AG08395 (cell line): ENCODE measurements around the gene VAC14.

Experiments
- DNase-seq: peaks from one replicate; pipeline ENCODE4 v3.0.0; 2012; ENCODE audit warnings: mixed read lengths, low spot score

VAC14 gene

DNA sequence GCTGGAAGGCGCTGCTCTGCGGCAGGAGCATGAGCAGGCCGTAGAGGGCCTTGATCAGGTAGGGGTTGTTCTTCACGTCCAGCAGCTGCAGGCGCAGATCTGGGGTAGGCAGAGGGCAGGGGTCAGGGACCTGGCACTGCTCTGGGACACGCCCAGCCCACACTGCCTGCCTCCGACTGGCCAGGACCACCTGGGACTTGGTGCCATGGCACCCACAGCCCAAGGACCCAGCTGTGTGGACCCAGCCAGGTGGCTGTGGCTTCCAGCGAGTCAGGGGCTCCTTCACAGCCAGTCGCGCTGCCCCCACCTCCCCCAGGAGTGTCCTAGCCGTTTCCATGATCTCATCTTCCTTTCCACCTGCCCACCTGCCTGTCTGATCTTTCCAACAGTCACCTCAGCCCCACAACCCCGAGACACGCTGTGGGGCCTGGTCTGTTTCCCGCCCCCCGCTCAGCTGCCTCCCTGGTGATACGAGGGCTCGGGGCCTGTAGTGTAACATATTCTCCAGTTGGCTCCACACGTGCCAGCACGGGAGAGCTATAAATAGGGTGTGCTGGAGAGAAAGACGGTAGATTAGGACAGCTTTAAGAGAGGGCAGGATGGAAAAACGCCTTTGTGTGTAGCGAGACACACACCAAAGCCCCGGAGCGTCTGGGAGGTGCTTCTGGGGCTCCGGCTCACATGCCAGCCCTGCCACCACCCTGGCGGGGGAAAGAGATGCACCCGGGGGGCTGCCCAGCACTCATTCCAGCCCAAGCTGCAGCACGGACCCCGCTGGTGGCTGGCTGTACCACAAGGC is 107.9 kb downstream of the VAC14 start:
- peak; percentile 34 for DNase-seq

DNA sequence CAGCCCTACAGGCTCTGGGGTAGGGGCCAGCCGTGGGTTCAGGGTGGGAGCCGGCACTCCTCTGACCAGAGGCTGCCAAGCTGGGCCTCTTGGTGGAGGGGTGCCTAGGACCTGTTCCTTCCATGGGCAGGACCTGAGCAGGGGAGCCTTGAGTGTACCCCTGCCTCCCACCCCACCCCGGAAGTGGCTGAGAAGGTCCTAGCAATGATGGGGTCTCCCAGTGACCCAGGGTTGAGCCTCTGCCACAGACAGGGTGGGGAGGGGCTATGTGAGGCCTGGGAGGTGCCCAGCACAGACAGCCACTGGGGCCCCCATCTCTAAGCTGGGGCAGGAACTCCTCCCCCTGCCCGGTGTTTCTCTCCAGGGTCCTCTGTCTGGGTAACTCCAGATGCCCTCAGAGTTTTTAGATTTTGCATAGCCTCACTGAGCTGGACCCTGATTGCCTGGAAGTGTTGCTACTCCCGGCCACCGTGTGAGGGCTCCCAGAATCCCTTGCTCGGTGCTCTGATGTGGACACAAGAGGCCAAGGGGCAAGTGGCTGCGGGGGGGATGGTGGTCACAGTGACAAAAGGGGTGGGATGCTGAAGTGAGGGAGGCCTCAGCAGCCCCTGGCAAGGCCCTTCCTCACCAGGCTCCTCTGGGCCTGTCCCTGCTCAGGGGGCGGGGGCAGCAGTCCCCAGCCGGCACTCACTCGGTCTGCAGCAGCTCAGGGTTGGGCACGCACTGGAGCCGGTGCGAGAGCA is 108.7 kb downstream of the VAC14 start:
- DNase-seq: no peak

DNA sequence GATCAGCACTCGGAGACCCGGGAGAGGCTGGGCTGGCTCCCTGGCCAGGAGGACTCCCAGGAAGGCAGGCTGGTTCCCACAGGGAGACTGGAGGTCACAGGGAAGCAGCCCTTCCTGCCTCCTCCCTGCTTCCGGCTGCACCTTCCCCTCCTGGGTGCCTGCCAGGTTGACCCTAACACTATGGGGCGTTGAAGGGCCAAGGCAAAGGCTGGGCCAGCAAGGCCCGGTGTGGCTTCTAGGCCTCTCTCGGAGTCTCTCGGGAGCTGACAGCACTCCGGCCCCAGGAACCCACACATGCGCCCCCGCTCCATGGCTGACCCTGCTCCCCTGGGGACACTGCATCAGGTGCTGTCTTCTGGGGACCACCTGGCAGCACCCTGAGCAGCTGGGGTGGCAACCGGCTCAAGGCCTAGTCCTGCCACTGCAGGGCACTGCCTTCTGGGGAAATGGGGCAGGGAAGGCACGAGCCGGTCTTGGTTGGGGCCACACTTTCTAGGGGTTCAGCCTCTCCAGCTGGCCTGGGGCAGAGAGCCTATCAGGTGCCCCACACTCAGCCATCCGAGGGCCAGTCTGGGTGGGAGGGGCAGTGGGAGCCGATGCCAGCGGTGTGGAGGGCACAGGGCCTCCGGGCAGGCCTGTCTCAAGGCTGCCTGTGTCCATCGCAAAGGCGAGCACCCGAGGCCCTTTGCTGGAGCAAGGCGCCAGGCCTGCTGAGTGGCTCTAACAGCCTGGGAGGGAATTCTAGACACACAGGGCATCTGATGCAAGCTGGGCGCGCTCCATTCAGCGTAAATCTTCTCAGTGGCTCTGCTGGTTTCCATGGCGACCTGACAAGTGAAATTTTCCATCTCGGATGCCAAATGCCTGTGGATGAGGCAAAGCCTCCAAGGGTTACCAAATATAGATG is 109.5 kb downstream of the VAC14 start:
- DNase-seq: peak; percentile 92

DNA sequence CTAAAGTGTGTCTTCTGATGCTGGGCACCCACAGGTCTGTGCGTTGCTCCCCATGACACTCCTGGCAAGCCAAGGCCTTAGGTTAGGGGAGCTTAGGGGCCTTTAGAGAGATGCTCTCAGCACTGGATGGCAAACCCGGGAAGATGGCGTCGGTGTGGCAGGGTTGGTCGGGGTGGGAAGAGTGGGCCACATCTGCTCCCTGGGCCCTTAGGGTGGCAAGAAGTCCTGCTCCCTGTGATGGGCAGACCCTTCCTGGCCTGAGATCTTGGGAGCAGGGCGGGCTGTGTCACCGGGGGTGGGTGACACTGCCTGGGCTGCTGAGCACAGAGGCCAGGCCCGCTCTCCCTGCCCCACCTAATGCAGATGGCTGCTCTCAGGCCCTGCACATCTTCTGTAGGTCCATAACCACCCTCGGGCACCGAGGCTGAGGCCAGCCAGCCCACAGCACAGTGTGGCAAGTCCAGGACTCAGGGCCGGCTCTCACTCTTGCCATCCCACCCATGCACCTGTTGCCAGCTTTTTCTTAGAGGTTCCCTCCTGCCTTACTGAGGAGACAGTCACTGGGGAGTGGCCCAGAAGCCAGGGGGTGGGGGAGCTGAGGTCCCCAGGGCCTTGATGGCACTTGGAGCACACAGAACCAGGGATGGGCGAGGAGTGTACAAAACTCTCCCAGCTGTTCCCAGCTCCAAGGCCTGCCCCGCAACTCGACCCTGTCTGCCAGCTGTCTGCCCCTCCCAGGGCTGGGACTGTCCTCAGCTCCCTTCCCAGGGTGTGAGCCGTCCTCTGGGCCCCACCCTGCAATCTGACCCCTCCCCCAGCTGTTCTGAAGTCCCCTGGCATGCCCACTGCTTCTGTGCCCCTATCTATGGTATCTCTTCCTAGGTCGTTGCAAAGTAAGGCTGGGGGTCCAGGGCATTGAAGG is 110.7 kb downstream of the VAC14 start:
- no peak for DNase-seq

DNA sequence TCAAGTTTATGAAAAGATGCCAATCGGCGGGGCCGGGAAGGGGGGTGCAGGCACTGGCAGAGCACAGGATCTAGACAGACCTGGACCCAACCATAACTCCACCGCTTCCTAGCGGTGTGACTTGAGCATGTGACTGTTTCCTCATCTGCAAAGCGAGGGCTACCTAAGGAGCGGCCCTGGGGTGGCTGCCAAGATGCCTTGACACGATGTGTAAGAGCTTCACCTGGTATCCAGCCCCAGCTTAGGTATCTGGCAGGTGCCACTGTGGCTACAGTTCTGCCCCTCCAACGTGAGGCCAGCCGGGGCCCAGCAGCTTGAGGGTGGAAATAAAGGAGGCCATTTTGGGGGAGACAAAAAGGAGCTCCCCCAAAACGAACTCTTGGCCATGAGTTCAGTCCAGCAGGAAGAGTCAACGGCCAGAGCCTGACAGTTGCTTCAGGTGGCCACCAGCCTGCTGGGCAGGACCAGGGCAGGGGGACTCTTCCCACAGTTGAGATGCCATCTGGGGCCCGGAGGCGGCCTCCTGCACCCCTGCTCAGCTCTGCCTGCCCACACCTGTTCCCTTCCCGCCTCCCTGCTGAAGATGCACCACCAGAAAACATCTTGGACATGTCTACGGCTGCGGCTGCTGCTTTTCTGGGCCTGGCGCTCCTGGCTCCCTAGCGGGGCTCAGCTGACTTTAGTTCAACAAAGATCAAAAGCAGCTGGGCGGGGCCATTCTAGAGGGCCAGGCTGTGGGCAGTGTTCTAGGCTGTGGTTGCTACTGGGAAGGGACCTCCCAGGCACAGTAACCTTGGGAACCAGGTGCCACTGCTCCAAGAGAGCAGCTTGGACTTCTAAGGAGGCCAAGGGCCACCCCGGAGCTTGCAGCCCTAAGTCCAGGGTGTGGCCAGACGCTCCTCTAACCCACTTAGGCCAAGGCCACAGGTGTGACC is 111.7 kb downstream of the VAC14 start:
- no peak for DNase-seq

DNA sequence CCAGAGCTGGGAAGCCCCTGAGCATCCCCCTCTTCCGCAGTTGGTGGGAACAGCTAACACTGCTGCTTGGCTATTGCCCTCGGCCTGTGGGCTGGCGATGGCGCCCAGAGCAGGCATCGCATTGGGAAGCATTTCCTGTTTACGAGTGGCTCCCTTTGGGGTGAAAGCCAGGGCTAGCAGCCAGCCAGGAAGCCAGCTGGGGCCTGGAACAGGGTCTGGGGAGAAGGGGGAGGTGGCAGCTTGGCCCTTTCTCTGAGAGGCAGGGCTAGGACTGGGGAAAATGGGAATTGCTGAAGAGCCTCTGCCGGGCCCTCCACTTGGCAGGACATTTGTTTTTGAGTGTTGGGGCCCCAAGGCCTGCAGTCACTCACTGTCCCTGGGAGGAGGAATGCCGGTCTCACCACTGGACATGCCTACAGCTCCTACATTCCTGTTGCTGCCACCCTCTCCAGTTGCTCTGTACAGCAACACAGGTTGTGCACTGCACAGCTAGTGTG is 112.7 kb downstream of the VAC14 start:
- DNase-seq: peak; percentile 78

DNA sequence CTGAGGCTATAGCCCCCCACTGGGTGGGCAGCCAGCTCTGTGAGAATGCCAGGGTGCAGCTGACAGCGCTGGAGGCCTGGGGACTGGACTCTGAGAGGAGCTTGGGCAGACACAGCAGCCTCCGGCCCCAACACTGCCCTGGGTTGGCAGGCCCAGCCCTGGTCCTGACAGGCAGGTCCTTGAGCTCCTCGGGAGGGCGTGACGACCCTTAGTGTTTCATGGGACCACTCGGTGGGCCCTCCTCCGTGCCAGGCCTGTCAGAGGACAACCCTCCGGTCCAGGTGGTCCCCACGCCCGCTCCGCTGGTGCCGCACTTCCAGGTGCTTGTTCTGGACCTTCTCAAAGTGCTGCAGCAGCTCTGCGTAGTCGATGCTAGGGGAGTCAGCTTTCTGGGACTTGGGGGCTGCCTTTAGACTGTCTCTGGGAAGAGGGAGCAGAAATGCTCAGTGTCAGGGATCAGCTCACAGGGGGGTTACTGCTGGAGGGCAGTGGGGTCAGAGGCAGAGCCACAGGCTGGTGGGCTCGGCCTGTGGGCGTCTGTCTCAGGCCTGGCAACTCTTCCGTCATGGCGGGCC is 113.2 kb downstream of the VAC14 start:
- no peak for DNase-seq

DNA sequence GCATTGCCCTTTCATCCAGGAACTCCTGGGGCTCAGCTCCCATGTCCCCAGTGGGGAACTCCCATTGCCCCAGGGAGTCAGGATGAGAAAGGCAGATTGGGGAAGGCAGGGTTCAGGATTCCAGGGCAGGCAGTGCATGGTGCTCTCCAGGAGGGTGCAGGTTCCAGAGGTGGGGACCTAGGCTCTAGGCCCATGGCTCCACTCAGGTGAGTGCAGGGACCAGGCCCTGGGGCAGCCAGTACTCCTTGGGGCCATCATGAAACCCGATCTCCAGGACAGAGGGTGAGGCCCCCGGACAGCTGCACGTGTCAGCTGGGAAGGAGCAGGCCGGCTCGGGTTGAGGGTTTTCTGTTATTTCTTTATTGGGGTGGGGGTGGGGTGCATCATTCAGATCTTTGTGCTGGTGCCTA is 113.9 kb downstream of the VAC14 start:
- no peak for DNase-seq

DNA sequence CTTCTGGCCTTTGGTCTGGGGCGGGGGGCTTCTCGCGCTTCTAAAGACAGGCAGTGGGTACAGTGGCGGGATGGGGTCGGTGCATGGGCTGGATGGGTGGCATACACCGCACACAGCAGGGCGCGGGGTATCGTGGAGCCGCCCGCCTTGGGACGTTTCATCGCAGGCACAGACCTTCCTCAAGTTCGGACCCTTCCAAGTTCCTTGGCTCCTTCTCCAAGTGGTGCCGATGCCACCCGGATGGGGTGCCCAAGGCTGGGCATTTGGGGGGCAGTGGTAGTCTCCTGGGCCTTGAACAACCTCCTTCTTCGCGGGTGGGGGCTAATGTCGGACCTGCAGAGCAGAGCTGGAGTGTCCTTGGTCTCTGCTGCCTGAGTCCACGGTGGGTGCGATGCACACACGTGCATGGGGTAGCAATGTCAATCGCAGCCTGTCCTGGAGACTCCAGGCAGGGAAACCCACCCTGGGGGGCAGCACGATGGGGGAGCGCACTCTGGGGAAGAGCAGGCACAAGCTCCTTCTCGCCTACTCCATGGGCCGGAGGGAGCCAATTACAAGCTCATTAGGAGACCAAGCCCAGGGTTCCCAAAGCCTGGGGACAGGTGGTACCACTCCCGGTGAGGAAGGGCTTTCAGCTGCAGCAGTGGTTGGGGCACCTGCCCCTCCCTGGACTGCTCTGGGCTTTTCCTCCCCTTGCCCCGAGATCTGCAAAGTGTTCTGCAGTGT is 114.4 kb downstream of the VAC14 start:
- DNase-seq: no peak

DNA sequence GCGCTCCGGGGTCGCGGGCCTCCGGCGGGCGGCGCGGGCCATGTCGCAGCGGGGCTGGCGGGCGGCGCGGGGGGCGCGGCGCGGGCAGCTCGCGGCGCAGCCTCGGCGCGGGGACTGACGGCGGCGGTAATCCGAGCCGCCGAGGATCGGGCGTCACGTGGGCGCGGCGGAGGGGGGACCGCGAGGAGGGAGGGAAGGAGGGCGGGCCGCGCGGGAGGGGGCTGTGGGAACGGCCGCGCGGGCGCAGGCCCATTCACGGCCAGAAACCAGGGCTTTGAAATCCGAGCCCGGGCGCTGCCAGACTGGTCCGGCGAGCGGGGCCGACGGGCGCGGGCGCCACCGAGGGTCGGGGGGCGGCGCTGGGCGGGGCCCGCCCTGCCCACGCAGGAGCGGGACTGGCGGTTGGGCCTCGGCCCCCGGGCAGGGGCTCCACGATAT is 115.0 kb downstream of the VAC14 start, which contains the start of gene MTSS2:
MTSS2 (minus strand) TSS at position 116 of the 438 bp plus-strand sequence. CDS start 262 bp downstream, outside the sequence.
- peak; percentile 93 for DNase-seq

DNA sequence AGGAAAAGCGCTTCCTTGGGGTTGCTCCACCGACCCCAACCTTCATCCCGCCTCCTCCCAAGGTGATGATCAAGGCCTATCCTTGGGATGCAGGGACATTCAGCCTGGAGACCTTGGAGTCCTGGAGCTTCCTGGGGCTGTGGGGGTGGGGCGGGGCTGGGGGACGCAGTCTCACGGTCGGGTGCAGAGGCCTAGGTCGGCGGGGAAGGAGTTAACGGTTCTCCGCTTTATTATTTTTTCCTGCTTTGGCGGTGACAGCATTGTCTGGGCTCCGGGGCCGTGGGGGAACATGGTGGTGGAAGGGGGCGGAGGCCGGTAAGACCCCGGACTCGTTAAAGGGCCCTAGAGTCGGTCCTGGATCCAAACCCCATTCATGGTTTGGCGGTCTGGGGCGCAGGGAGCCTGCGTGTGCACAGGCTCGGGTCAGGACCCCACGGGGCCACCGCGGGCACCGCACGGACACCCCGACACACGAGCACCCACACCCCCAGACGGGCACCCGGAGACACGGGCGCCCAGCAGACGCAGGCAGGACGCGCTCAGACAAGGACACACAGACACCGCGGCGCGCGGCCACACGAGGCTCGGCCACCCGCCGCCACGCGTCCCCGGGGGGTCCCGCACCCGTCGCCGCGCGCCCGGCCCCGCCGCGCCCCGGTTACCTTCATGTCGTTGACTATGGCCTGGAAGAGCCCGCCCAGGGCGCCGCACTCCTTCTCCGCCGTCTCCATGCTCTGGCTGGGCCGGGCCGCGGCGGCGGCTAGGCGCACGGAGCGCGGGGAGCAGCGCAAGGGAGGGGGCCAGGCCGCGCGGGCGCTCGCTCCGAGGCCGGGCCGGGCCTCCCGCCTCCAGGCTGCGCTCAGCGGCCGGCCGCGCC is 115.7 kb downstream of the VAC14 start:
- DNase-seq: no peak

DNA sequence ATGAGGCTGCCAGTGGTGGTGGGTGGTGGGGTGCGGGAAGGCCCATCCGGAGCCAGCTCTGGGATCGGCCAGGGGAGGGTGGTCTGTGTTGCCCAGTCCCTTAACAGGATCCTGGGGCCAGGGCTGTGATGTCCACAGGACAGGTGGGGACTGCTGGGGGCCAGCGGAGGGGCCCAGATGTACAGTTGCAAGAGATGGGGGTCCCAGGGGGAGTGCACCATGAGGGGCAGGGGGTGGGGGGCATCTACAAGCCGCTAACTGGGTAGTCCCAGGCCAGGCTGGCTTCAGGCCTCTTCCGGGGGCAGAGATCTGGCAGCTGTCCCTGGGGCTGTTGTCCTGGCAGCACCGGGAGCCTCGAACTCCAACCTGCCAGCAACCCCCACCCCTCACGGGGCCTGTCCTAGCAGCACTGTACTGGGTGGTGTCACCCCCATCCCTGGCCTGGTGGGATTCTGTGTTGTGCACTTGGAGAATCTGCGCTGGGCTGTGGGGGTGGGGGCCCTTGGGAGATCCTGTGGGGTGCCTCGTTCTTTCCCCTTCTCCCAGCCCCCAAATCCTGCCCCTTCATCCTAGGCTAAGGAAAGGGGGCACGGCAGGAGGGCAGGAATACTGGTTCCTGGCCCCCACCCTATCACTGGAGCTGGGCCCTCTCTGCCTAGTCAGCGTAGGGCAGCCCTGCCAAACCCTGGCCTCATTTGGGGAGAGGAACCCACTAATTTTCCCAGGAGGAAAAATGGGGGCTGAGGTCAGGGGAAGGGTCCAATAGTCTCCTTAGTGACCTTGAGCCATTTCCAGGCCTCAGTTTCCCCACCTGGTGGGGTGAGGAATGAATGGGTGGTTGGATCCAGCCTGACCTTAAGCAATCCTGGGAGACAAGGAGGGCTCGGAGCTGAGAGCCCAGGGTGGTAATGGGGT is 116.6 kb downstream of the VAC14 start:
- no peak for DNase-seq

DNA sequence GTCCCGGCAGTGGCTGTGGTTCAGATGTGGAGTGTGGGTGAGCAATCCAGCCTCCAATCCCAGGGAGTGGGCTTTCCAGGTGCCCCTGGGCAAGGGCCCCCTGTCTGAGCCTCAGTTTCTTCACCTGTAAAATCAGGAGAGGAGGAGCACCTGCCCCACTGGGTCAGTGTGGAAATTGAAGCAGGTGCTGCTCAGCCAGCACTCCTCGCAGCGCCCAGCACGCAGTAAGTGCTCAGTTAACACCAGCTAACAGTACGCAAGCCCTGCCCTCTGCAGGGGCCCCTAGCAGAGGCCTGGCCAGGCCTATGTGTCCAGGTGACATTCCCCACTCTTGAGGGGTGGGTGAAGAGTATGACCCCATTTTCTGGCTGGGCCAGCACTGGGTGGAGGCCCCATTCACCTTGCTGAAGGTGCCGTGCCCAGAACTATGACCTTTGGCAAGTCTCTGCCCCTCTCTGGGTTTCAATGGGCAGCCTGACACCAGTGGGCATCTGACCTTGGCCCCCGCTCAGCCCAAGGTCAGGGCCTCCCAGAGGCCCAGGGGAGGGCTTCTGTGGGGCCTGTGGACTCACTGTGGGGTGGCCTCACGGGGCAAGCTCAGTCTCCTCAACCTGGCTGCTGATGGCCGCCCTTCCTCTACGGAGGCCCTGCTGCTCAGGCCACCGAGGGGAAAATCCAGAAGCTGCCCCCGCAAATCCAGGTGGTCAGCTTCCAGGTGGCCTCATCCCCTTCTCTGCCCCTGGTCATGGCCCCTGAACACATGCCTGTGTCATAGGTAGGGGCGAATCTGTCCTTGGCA is 117.6 kb downstream of the VAC14 start:
- DNase-seq: no peak

DNA sequence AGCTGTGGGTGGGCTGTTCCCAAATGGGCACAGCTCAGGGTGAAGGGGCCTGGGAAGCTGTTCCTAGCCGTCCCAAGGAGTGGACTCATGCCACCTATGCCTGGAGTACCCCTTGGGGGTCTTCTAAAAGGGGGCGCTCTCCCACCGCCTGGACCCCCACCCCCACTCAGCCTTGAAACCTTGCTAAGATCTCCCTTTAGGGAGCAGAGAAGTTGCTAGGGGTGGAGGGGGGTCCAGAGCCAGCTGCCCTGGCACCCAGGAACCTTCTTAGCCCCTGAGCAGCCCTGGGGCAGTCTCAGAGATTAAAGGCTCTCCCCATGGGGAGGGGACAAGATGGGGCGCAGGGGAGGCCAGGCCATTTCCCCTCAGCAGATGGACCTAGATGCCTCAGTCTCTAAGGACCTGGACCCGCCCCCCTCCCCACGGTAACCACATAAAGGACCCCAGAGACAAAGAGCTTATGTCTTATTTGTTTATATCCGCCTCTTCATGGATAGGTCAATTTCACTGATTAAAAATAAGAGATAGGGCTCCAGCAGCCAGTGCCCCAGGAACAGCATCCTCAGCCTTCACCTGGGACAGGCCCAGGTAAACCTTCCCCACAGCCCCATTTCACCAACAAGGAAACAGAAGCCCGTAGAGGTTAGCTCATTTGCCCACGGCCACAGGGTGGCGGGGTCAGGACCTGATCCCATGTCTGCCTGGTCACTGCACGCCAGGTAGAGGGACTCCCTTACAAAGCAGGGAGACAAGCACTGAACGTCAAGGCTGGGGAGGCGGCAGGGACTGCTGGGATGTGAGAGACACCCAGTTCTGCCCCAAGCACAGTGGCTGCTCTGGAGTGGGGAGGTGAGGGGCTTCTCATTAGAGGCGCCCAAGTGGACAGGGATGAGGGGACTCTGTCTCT is 118.5 kb downstream of the VAC14 start:
- no peak for DNase-seq
